Endothelial cell of umbilical vein (primary cell): ENCODE data around the gene TTYH3. TPM values are rescaled to one million over a fixed set of nuclear protein-coding genes. Genes with fewer than 3 reads are reported as not detected.
A peak's percentile ranks its signal among the peaks of the same experiment; 100 is the strongest.

ENCODE experiments used
- BruUV-seq: library from RNA; stranded (reverse); fragments of 400-500 nt; replicated peaks from 2 replicates; lab custom pipeline; 2021; lab: Mats Ljungman, UMichigan
- CTCF ChIA-PET: fragments of 300-600, 350-600 bp; sonication (Branson Sonifier 250); formaldehyde crosslinking; loops from one replicate; lab custom pipeline; 2021; ENCODE audit warnings: antibody characterized with exemption, inconsistent platforms; lab: Charles Lee
- POLR2A ChIA-PET: fragments of 300-600, 350-600 bp; sonication (Branson Sonifier 250); formaldehyde crosslinking; loops from one replicate; lab custom pipeline; 2021; ENCODE audit warnings: antibody characterized with exemption, inconsistent platforms; lab: Charles Lee
- DNase-seq: peaks from one replicate; pipeline ENCODE4 v3.0.0-alpha.2; 2011; ENCODE audit warnings: low read depth, low spot score
- FAIRE-seq: peaks from 2 replicates; lab custom pipeline; 2011; peaks lifted over from hg19 to GRCh38; lab: Jason Lieb, UNC
- H2AFZ ChIP-seq: 2 replicates; pipeline ENCODE4 v1.6.0; 2012; ENCODE audit warnings: low read depth, low read length, control low read depth, inconsistent platforms
- H3K27ac ChIP-seq: 2 replicates; pipeline ENCODE4 v1.5.1; 2011; ENCODE audit warnings: low read depth, mild to moderate bottlenecking, control low read depth, low read length, moderate library complexity; ENCODE audit not compliant: insufficient read depth
- H3K27me3 ChIP-seq, 2 experiments: 2 replicates each; pipeline versions ENCODE4 v1.6.0 to v1.6.1; 2011; ENCODE audit warnings: low read length in 2 of 2, mixed read lengths in 1 of 2; ENCODE audit not compliant: control insufficient read depth in 2 of 2, insufficient read depth in 2 of 2
- H3K36me3 ChIP-seq, 2 experiments: 2 replicates in 1 of 2; 3 replicates in 1 of 2; pipeline ENCODE4 v1.5.1; 2011; ENCODE audit warnings: low read length in 2 of 2, mild to moderate bottlenecking in 1 of 2, moderate library complexity in 1 of 2; ENCODE audit not compliant: control insufficient read depth in 2 of 2, insufficient read depth in 2 of 2; ENCODE audit errors: extremely low read depth in 1 of 2
- H3K4me1 ChIP-seq: 3 replicates; pipeline ENCODE4 v1.5.1; 2011; ENCODE audit warnings: mild to moderate bottlenecking, low read length; ENCODE audit not compliant: control insufficient read depth, insufficient read depth; ENCODE audit errors: extremely low read depth
- H3K4me2 ChIP-seq: 2 replicates; pipeline ENCODE4 v1.6.1; 2011; ENCODE audit warnings: low read length, control low read depth, mixed read lengths; ENCODE audit not compliant: insufficient read depth
- H3K4me3 ChIP-seq, 3 experiments: fragments of 200-600 bp in 1 of 3; sonication (generic), shearing (Covaris generic) in 1 of 3; replicated peaks in 1 of 3; 2 replicates each; pipeline ENCODE4 v1.5.1; 2011 to 2016; ENCODE audit warnings: control low read depth in 3 of 3, low read length in 3 of 3, mild to moderate bottlenecking in 2 of 3, inconsistent platforms in 1 of 3, low read depth in 1 of 3, moderate library complexity in 1 of 3; ENCODE audit not compliant: insufficient read depth in 1 of 3
- H3K79me2 ChIP-seq: 2 replicates; pipeline ENCODE4 v1.6.0; 2012; ENCODE audit warnings: low read length, inconsistent platforms; ENCODE audit not compliant: control insufficient read depth, insufficient read depth
- H3K9ac ChIP-seq: replicated peaks from 2 replicates; pipeline ENCODE3; 2011; ENCODE audit warnings: low read length, control low read depth; ENCODE audit not compliant: insufficient read depth; ENCODE audit errors: extremely low read depth
- H3K9me1 ChIP-seq: replicated peaks from 3 replicates; pipeline ENCODE4 v1.6.0; 2011; ENCODE audit warnings: mild to moderate bottlenecking, low read length; ENCODE audit not compliant: control insufficient read depth, insufficient read depth; ENCODE audit errors: extremely low read depth
- H3K9me3 ChIP-seq: replicated peaks from 2 replicates; pipeline ENCODE4 v1.5.1; 2012; ENCODE audit warnings: low read length, inconsistent platforms; ENCODE audit not compliant: control insufficient read depth, insufficient read depth
- H4K20me1 ChIP-seq: replicated peaks from 2 replicates; pipeline ENCODE3; 2011; ENCODE audit warnings: mild to moderate bottlenecking, low read length; ENCODE audit not compliant: control insufficient read depth, insufficient read depth; ENCODE audit errors: extremely low read depth
- CTCF ChIP-seq, 2 donors: IDR thresholded peaks; 1 replicate in 1 of 2; 2 replicates in 1 of 2; pipeline ENCODE4 v1.5.1; 2011; ENCODE audit warnings: low read length in 2 of 2, mild to moderate bottlenecking in 2 of 2, moderate library complexity in 2 of 2, control low read depth in 1 of 2, inconsistent platforms in 1 of 2, low read depth in 1 of 2; ENCODE audit not compliant: insufficient read depth in 1 of 2; ENCODE audit errors: extremely low read depth in 1 of 2
- EZH2 ChIP-seq: IDR thresholded peaks from 2 replicates; pipeline ENCODE4 v1.6.1; 2012; ENCODE audit warnings: borderline replicate concordance, low read depth, mild to moderate bottlenecking, moderate library complexity, low read length, inconsistent platforms; ENCODE audit not compliant: severe bottlenecking
- FOS ChIP-seq: IDR thresholded peaks from 2 replicates; pipeline ENCODE4 v1.6.1; 2011; ENCODE audit warnings: mild to moderate bottlenecking, low read length, moderate library complexity, borderline replicate concordance; ENCODE audit not compliant: insufficient read depth
- GATA2 ChIP-seq: IDR thresholded peaks from 2 replicates; pipeline ENCODE4 v1.7.0; 2011; ENCODE audit warnings: low read depth, mild to moderate bottlenecking, moderate library complexity, mixed read lengths, low read length; ENCODE audit not compliant: insufficient read length, insufficient read depth
- JUN ChIP-seq: IDR thresholded peaks from 2 replicates; pipeline ENCODE4 v1.6.1; 2011; ENCODE audit warnings: borderline replicate concordance, low read depth; ENCODE audit not compliant: insufficient read length, insufficient read depth
- MAX ChIP-seq: IDR thresholded peaks from 2 replicates; pipeline ENCODE4 v1.6.1; 2011; ENCODE audit not compliant: insufficient read depth, insufficient read length
- MYC ChIP-seq: IDR thresholded peaks from one replicate; pipeline ENCODE4 v1.6.1; 2011; ENCODE audit warnings: mild to moderate bottlenecking, low read depth, low read length
- POLR2A ChIP-seq: IDR thresholded peaks from 2 replicates; pipeline ENCODE4 v1.6.1; 2012; ENCODE audit warnings: low read depth, mild to moderate bottlenecking, control low read depth, low read length
- POLR2AphosphoS5 ChIP-seq: IDR thresholded peaks from 2 replicates; pipeline ENCODE4 v1.6.1; 2012; ENCODE audit warnings: low read depth, mild to moderate bottlenecking, control low read depth, low read length, moderate library complexity; ENCODE audit not compliant: insufficient read depth
- dilution Hi-C: fragments of 300-500 bp; cut with MboI; formaldehyde crosslinking; loops from one replicate; pipeline ENCODE4 v1.15.0; 2019; ENCODE audit warnings: low sequenced_read_pairs; ENCODE audit not compliant: extremely low pct_ligation_motif_present
- intact Hi-C: fragments of 100-400 bp; cut with micrococcal nuclease; formaldehyde crosslinking; loops from one replicate; pipeline ENCODE4 v1.10.0; 2022
- polyA plus RNA-seq, 4 experiments: library from polyadenylated mRNA; depleted of rRNA in 3 of 4; stranded (reverse) in 3 of 4; unstranded in 1 of 4; fragments of >200 nt; gene quantifications; 2 replicates each; pipeline versions ENCODE4 v1.2.1 to v1.2.3, GENCODE V29; 2011 to 2012; ENCODE audit warnings: missing spikeins in 1 of 4
- total RNA-seq: library from RNA; stranded (reverse); gene quantifications from 2 replicates; pipeline ENCODE4 v1.2.3, GENCODE V29; 2021

TTYH3 gene
- total and polyA plus RNA-seq, 2 donors (not counting 3 experiments of a cell fraction or from before 2014, with no cell fraction given), result 143 to 280 TPM

- no TSS peak for BruUV-seq
- ChIA-PET CTCF (interaction anchor here (0.6 to 5.4 kb wide), 6 partner anchors 16 to 66 kb away, joined by 3 to 55 read pairs (median 4); no protein-coding TSS in a partner anchor), POLR2A (no interaction called here)
- Histone ChIP-seq H3K79me2 (peaks cover 57% of the 10 kb centered on the region), H3K27ac (peak overlapping the region; percentile 60), H4K20me1 (no peaks in the 10 kb centered on the region), H3K27me3 (no peaks in the 10 kb centered on the region), H3K4me2 (no peak overlapping the region), H3K9me3 (no peaks in the 10 kb centered on the region), H3K4me3 (no peak overlapping the region), H3K4me1 (peaks cover 41% of the 10 kb centered on the region), H3K9ac (no peak overlapping the region), H3K9me1 (no peaks in the 10 kb centered on the region), H2AFZ (no peak overlapping the region), H3K36me3 (peaks cover 10 to 19% of the 10 kb centered on the region in 2 experiments)
- FAIRE-seq (no peak), DNase-seq (no peak)
- intact Hi-C loops (loop anchor here (5.0 kb wide), 2 partner anchors 72 to 122 kb away; no protein-coding TSS in a partner anchor), dilution Hi-C loops (no loop called here)
- TF ChIP-seq POLR2A, result no peak
- no peak for TF ChIP-seq JUN
- TF ChIP-seq FOS, result no peak
- no peak for TF ChIP-seq MYC
- TF ChIP-seq GATA2, result no peak
- TF ChIP-seq MAX, result no peak
- no peak for TF ChIP-seq EZH2
- no peak for TF ChIP-seq POLR2AphosphoS5
- TF ChIP-seq CTCF (IDR thresholded peaks at IDR 0.05; ENCODE audit: extremely low read depth in 1 of 2, insufficient read depth in 1 of 2, low read depth in 1 of 2, low read length in 2 of 2), result no peak
Measured at GRCh38 chr7:2644220-2644561, 12.4 kb downstream of the TTYH3 start.
